ENCODE measurements around the gene PMS1.

The PMS1 gene

DNA sequence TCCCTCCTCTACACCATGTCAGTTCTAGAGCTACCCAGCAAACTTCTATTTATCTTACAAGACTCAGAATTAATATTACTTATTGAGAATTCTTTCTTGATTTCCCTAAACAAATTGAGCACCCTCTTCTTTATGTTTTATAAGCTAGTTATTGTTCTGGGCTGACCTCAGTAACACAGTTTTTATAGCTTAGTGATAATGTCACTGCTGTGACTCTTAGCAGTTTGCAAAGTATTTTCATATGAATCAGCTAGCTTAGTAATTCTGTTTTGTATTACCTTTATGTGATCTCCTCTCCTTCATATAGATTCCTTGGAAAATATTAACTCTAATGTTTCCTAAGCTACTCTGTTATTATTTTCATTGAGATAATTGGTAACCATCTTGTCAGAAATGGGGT lies 114.9 kb downstream of the PMS1 start:
- no peak for DNase-seq (ENCODE audit: low read depth)
- no peak for TF ChIP-seq CTCF (conservative IDR thresholded peaks at IDR 0.05; ENCODE audit: low read length)

DNA sequence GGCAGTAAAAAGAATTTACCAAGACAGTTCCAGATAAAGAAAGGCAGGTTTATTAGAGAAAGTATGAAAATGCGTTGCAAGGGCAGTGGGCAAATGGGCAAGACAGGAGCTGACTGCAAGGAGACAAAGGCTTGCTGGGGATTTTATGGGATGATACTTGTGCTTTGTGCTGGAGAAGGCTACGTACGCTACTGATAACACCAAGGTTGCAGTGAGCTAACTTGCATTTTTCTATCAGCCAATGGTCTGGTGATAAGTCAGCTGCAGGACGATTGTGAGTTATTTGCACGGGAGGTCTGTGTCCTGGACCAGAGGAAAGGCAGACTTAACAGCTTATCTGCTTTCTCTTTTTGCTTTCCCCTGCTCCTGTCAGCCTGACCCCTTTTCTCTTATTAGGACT lies 116.5 kb downstream of the PMS1 start:
- no peak overlapping the region for H3K4me3 ChIP-seq (ENCODE audit: low read length)
- no peak for DNase-seq (ENCODE audit: low read depth)
- no peak for TF ChIP-seq CTCF (conservative IDR thresholded peaks at IDR 0.05; ENCODE audit: low read length)

More for the DNA sequence above, 114.9 kb downstream of the PMS1 start:
- H3K4me3 ChIP-seq (ENCODE audit: low read length) = no peak overlapping the region

GRCh38 chr2:189901664-189902063 lies 117.4 kb downstream of the PMS1 start:
- H3K4me3 ChIP-seq (ENCODE audit: low read length) = no peak overlapping the region
- no peak for TF ChIP-seq CTCF (conservative IDR thresholded peaks at IDR 0.05; ENCODE audit: low read length)
- DNase-seq (ENCODE audit: low read depth) = no peak

DNA sequence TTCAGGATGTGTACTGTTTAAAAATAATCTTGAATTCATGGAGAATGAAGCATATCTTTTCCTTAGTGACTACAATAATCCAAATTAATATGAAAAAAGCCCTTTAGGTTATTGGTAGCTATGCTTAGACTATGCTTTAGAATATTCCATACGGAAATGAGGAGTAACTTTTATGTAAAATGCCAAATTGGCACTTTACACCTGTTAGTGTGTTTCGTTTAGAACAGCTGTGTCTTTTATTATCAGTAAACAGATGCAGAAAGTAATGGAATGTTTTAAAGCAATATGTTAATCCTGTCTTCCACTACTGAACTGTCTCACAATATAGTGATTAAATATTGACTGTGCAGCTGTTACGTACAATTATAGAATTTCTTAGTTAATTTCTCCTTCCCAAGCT lies 129.6 kb downstream of the PMS1 start:
- no peak for DNase-seq (ENCODE audit: low read depth)
- H3K4me3 ChIP-seq (ENCODE audit: low read length) = no peak overlapping the region
- no peak for TF ChIP-seq CTCF (conservative IDR thresholded peaks at IDR 0.05; ENCODE audit: low read length)

GRCh38 chr2:189916651-189917050 lies 132.4 kb downstream of the PMS1 start:
- TF ChIP-seq CTCF (conservative IDR thresholded peaks at IDR 0.05; ENCODE audit: low read length) = no peak
- no peak overlapping the region for H3K4me3 ChIP-seq (ENCODE audit: low read length)
- no peak for DNase-seq (ENCODE audit: low read depth)
